Left ventricle myocardium inferior (tissue), 1 donor: ENCODE measurements around the gene SLC47A2. TPM values are rescaled to one million over a fixed set of nuclear protein-coding genes. Genes with fewer than 3 reads are reported as not detected.

ENCODE experiments used
- DNase-seq: peaks from one replicate; pipeline ENCODE4 v3.0.0-alpha.2; 2020
- H3K27ac ChIP-seq: fragments of 200-600 bp; replicated peaks from 2 replicates; pipeline ENCODE4 v1.8.0; 2021
- H3K27me3 ChIP-seq: fragments of 200-600 bp; 2 replicates; pipeline ENCODE4 v1.8.0; 2021; ENCODE audit warnings: low read depth
- H3K36me3 ChIP-seq: fragments of 200-600 bp; 2 replicates; pipeline ENCODE4 v1.8.0; 2021
- H3K4me1 ChIP-seq: fragments of 200-600 bp; 2 replicates; pipeline ENCODE4 v1.8.0; 2021
- H3K4me3 ChIP-seq: fragments of 200-600 bp; 2 replicates; pipeline ENCODE4 v1.8.0; 2021; ENCODE audit warnings: mild to moderate bottlenecking, moderate library complexity
- H3K9me3 ChIP-seq: fragments of 200-600 bp; replicated peaks from 2 replicates; pipeline ENCODE4 v1.8.0; 2021
- intact Hi-C: fragments of 100-400 bp; cut with micrococcal nuclease; formaldehyde crosslinking; loops from one replicate; pipeline ENCODE4 v1.11.0; 2022
- total RNA-seq: library from RNA; stranded (reverse); fragmentation: NEBNext Ultra II Directional; extraction: Animal tissue kit (Norgen Biotek cat#: 25700); gene quantifications from one replicate; pipeline ENCODE4 v1.2.1, GENCODE V29; 2021
- TF ChIP-seq, protein P1 (sequence below): fragments of 200-600 bp; IDR thresholded peaks from 2 replicates; pipeline ENCODE4 v1.8.0; 2021; ENCODE audit warnings: antibody characterized with exemption, mild to moderate bottlenecking, borderline replicate concordance
- donor health status: DM: no; HTN: yes; CAD: no; lungs with severe emphysema.

The SLC47A2 gene
- total RNA-seq, 1 donor from 2014 or later: not detected

DNA sequence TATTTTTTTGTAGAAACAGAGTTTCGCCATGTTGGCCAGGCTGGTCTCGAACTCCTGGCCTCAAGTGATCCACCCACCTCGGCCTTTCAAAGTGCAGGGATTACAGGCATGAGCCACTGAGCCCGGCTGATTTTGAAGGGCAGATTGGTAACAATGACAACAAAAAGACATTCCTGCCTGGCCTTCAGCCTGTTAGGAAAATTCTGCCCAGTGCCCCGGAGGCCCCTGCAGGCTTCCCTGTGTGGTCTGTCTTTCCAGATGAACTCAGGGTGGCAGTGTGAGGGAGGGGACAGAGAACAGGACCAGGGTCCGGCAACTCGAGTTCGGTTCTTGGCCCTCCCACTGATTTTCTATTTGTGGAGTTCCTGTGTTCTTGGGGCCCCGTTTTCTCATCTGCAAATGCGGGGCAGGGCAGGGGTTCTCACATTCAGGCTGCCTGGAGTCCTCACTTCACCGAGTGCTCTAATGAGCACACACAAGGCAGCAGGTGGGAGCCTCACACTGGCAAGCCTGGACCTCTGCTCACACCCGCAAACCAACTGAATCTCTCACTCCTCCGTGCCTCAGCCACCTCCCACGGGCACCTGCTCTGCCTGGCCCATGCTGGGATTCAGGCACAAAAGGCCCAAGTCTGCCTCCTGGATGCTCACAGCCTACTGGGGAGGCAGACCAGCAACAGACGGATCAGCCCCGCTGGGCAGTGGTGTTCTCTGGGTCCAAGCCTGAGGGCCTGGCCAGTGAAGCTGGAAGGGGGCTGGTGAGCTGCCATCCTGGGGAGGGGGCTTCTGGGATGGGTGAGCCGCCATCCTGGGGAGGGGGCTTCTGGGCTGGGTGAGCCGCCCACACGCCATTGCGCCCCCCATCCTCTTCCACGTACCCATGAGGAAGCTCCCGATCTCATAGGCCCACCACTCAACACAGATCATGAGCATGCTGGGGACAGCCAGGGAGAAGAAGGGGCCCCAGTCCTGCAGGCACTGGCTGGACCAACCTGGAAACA is 10.3 kb downstream of the SLC47A2 start:
- no peak overlapping the region for H3K4me3 ChIP-seq
- DNase-seq: no peak
- H3K36me3 ChIP-seq: no peaks in the 10 kb centered on the region
- intact Hi-C loops: no loop called here
- H3K27me3 ChIP-seq: no peaks in the 10 kb centered on the region
- no peaks in the 10 kb centered on the region for H3K9me3 ChIP-seq
- H3K27ac ChIP-seq: no peak overlapping the region
- peaks cover 30% of the 10 kb centered on the region for H3K4me1 ChIP-seq
- TF ChIP-seq, protein P1, sequence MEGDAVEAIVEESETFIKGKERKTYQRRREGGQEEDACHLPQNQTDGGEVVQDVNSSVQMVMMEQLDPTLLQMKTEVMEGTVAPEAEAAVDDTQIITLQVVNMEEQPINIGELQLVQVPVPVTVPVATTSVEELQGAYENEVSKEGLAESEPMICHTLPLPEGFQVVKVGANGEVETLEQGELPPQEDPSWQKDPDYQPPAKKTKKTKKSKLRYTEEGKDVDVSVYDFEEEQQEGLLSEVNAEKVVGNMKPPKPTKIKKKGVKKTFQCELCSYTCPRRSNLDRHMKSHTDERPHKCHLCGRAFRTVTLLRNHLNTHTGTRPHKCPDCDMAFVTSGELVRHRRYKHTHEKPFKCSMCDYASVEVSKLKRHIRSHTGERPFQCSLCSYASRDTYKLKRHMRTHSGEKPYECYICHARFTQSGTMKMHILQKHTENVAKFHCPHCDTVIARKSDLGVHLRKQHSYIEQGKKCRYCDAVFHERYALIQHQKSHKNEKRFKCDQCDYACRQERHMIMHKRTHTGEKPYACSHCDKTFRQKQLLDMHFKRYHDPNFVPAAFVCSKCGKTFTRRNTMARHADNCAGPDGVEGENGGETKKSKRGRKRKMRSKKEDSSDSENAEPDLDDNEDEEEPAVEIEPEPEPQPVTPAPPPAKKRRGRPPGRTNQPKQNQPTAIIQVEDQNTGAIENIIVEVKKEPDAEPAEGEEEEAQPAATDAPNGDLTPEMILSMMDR: no peak

- peaks cover 30% of the 10 kb centered on the region for H3K4me1 ChIP-seq
- no peak overlapping the region for H3K4me3 ChIP-seq
- no peaks in the 10 kb centered on the region for H3K27me3 ChIP-seq
- intact Hi-C loops: no loop called here
- H3K36me3 ChIP-seq: no peaks in the 10 kb centered on the region
- TF ChIP-seq, protein P1: no peak
- no peak for DNase-seq
- no peak overlapping the region for H3K27ac ChIP-seq
- no peaks in the 10 kb centered on the region for H3K9me3 ChIP-seq
These were observed 11.2 kb downstream of the SLC47A2 start for GRCh38 chr17:19705201-19705600.

GRCh38 chr17:19703828-19704613 is 12.4 kb downstream of the SLC47A2 start:
- H3K27me3 ChIP-seq: no peaks in the 10 kb centered on the region
- TF ChIP-seq, protein P1: no peak
- H3K4me3 ChIP-seq: no peak overlapping the region
- peaks cover 30% of the 10 kb centered on the region for H3K4me1 ChIP-seq
- H3K36me3 ChIP-seq: no peaks in the 10 kb centered on the region
- H3K9me3 ChIP-seq: no peaks in the 10 kb centered on the region
- intact Hi-C loops: no loop called here
- peak overlapping the region; percentile 73 for H3K27ac ChIP-seq
- DNase-seq: no peak

- intact Hi-C loops: no loop called here
- H3K36me3 ChIP-seq: no peaks in the 10 kb centered on the region
- no peak overlapping the region for H3K4me3 ChIP-seq
- H3K4me1 ChIP-seq: peaks cover 30% of the 10 kb centered on the region
- TF ChIP-seq, protein P1: no peak
- peak overlapping the region; percentile 73 for H3K27ac ChIP-seq
- H3K27me3 ChIP-seq: no peaks in the 10 kb centered on the region
- no peak for DNase-seq
- H3K9me3 ChIP-seq: no peaks in the 10 kb centered on the region
These were observed 13.1 kb downstream of the SLC47A2 start for GRCh38 chr17:19703106-19703827.

DNA sequence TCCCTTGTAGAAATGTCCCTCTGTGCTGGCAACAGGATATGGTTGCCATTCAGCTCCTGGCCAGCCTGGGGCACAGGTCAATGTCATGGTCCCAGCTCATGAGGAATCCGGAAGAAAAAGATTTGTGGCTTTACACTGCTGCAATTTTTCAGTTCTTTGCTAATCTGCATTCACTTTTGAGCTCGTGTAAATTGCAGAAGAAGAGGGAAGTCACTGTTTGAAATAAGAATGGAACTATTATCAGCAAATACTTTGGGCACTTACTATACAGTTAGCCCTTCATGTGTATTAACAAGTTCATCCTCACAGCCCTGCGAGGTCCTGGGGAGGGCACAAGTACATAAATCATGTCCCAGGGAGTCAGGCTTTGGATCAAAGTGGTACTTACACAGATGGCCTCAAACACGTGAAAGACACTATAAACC is 14.2 kb downstream of the SLC47A2 start:
- no peaks in the 10 kb centered on the region for H3K27me3 ChIP-seq
- peaks cover 24% of the 10 kb centered on the region for H3K4me1 ChIP-seq
- TF ChIP-seq, protein P1: no peak
- H3K36me3 ChIP-seq: no peaks in the 10 kb centered on the region
- no peaks in the 10 kb centered on the region for H3K9me3 ChIP-seq
- DNase-seq: no peak
- no peak overlapping the region for H3K4me3 ChIP-seq
- intact Hi-C loops: no loop called here
- H3K27ac ChIP-seq: peak overlapping the region; percentile 73
